HEK293 (cell line): ENCODE results near the gene CNIH1.

ENCODE experiments used
- CTCF ChIA-PET: fragments of 350-600 bp; formaldehyde crosslinking; extraction: SDS; loops from one replicate; lab custom pipeline; 2021; ENCODE audit warnings: antibody characterized with exemption; lab: Yijun Ruan, JAX
- POLR2A ChIA-PET: fragments of 300-600 bp; formaldehyde crosslinking; extraction: SDS; loops from one replicate; lab custom pipeline; 2020; ENCODE audit warnings: antibody characterized with exemption, inconsistent platforms; lab: Yijun Ruan, JAX
- H3K27ac ChIP-seq: fragments of 200-500 bp; sonication (Bioruptor generic); 2 replicates; pipeline ENCODE4 v1.5.1; 2014; ENCODE audit warnings: low read depth, low read length, control low read depth, inconsistent platforms; ENCODE audit errors: extremely low read depth
- H3K36me3 ChIP-seq, 2 experiments: fragments of 200-500 bp in 1 of 2; sonication (Bioruptor generic) in 1 of 2; 1 replicate in 1 of 2; 2 replicates in 1 of 2; pipeline ENCODE4 v1.5.1; 2014 to 2017; ENCODE audit warnings: inconsistent platforms in 2 of 2, low read length in 2 of 2; ENCODE audit not compliant: control insufficient read depth in 2 of 2, insufficient read depth in 1 of 2
- H3K4me1 ChIP-seq: fragments of 200-500 bp; sonication (Bioruptor generic); 2 replicates; pipeline ENCODE4 v1.5.1; 2014; ENCODE audit warnings: mild to moderate bottlenecking, low read length, inconsistent platforms; ENCODE audit not compliant: control insufficient read depth, insufficient read depth
- H3K4me3 ChIP-seq: 2 replicates; pipeline ENCODE4 v1.5.1; 2011; ENCODE audit warnings: low read depth, mild to moderate bottlenecking, control low read depth, low read length, moderate library complexity
- H3K9me3 ChIP-seq: fragments of 200-500 bp; sonication (Bioruptor generic); 2 replicates; pipeline ENCODE4 v1.5.1; 2014; ENCODE audit warnings: low read depth, low read length, inconsistent platforms; ENCODE audit not compliant: control insufficient read depth, insufficient read depth
- BCL6B ChIP-seq: fragments of 450-650 bp; formaldehyde crosslinking; IDR thresholded peaks from 2 replicates; pipeline ENCODE4 v1.5.1; 2017; ENCODE audit warnings: missing biosample characterization, missing genetic modification characterization
- GLIS1 ChIP-seq: fragments of 450-650 bp; formaldehyde crosslinking; IDR thresholded peaks from 2 replicates; pipeline ENCODE4 v1.5.1; 2016; ENCODE audit warnings: missing biosample characterization, missing genetic modification characterization
- KLF16 ChIP-seq: fragments of 450-650 bp; formaldehyde crosslinking; IDR thresholded peaks from 2 replicates; pipeline ENCODE4 v1.5.1; 2017; ENCODE audit warnings: missing biosample characterization, missing genetic modification characterization
- KLF17 ChIP-seq: fragments of 450-650 bp; formaldehyde crosslinking; IDR thresholded peaks from 2 replicates; pipeline ENCODE4 v1.5.1; 2016; ENCODE audit warnings: missing biosample characterization, missing genetic modification characterization
- MYNN ChIP-seq: fragments of 450-650 bp; formaldehyde crosslinking; IDR thresholded peaks from 2 replicates; pipeline ENCODE4 v1.5.1; 2016; ENCODE audit warnings: missing biosample characterization, missing genetic modification characterization, borderline replicate concordance
- SP7 ChIP-seq: fragments of 450-650 bp; formaldehyde crosslinking; IDR thresholded peaks from 2 replicates; pipeline ENCODE4 v1.5.1; 2016; ENCODE audit warnings: missing biosample characterization, missing genetic modification characterization
- ZEB2 ChIP-seq: fragments of 450-650 bp; formaldehyde crosslinking; IDR thresholded peaks from 2 replicates; pipeline ENCODE4 v1.5.1; 2016; ENCODE audit warnings: missing biosample characterization, missing genetic modification characterization
- ZFP37 ChIP-seq: fragments of 450-650 bp; formaldehyde crosslinking; IDR thresholded peaks from 2 replicates; pipeline ENCODE4 v1.5.1; 2016; ENCODE audit warnings: missing biosample characterization, missing genetic modification characterization
- ZNF112 ChIP-seq: fragments of 450-650 bp; formaldehyde crosslinking; IDR thresholded peaks from 2 replicates; pipeline ENCODE4 v1.5.0; 2017; ENCODE audit warnings: missing biosample characterization, missing genetic modification characterization
- ZNF140 ChIP-seq: fragments of 450-650 bp; formaldehyde crosslinking; IDR thresholded peaks from 2 replicates; pipeline ENCODE4 v1.5.1; 2016; ENCODE audit warnings: missing biosample characterization, missing genetic modification characterization
- ZNF19 ChIP-seq: fragments of 450-650 bp; formaldehyde crosslinking; IDR thresholded peaks from 2 replicates; pipeline ENCODE4; 2016; ENCODE audit warnings: missing biosample characterization, missing genetic modification characterization, low read depth
- ZNF214 ChIP-seq: fragments of 450-650 bp; formaldehyde crosslinking; IDR thresholded peaks from 2 replicates; pipeline ENCODE4 v1.5.1; 2017; ENCODE audit warnings: missing biosample characterization, mild to moderate bottlenecking, missing genetic modification characterization, borderline replicate concordance
- ZNF26 ChIP-seq: fragments of 450-650 bp; formaldehyde crosslinking; IDR thresholded peaks from 2 replicates; pipeline ENCODE4 v1.5.1; 2016; ENCODE audit warnings: missing biosample characterization, missing genetic modification characterization
- ZNF292 ChIP-seq: fragments of 450-650 bp; formaldehyde crosslinking; IDR thresholded peaks from 2 replicates; pipeline ENCODE4 v1.5.1; 2016; ENCODE audit warnings: low read depth, missing biosample characterization, missing genetic modification characterization, borderline replicate concordance
- ZNF350 ChIP-seq: fragments of 450-650 bp; formaldehyde crosslinking; IDR thresholded peaks from 2 replicates; pipeline ENCODE4 v1.5.0; 2017; ENCODE audit warnings: missing biosample characterization, mild to moderate bottlenecking, missing genetic modification characterization
- ZNF394 ChIP-seq: fragments of 450-650 bp; formaldehyde crosslinking; IDR thresholded peaks from 2 replicates; pipeline ENCODE4 v1.5.1; 2016; ENCODE audit warnings: missing biosample characterization, missing genetic modification characterization, mild to moderate bottlenecking, moderate library complexity, borderline replicate concordance
- ZNF404 ChIP-seq: fragments of 450-650 bp; formaldehyde crosslinking; IDR thresholded peaks from 2 replicates; pipeline ENCODE4 v1.5.1; 2017; ENCODE audit warnings: missing biosample characterization, missing genetic modification characterization
- ZNF416 ChIP-seq: fragments of 450-650 bp; formaldehyde crosslinking; IDR thresholded peaks from 2 replicates; pipeline ENCODE4 v1.5.1; 2016; ENCODE audit warnings: missing biosample characterization, missing genetic modification characterization
- ZNF433 ChIP-seq: fragments of 450-650 bp; formaldehyde crosslinking; IDR thresholded peaks from 2 replicates; pipeline ENCODE4 v1.5.1; 2016; ENCODE audit warnings: missing biosample characterization, missing genetic modification characterization, low read depth
- ZNF529 ChIP-seq: fragments of 450-650 bp; formaldehyde crosslinking; IDR thresholded peaks from 2 replicates; pipeline ENCODE4 v1.5.1; 2017; ENCODE audit warnings: missing genetic modification characterization, missing biosample characterization; ENCODE audit not compliant: insufficient replicate concordance
- ZNF624 ChIP-seq: fragments of 450-650 bp; formaldehyde crosslinking; IDR thresholded peaks from 2 replicates; pipeline ENCODE4 v1.5.1; 2017; ENCODE audit warnings: missing biosample characterization, missing genetic modification characterization
- ZNF664 ChIP-seq: fragments of 450-650 bp; formaldehyde crosslinking; IDR thresholded peaks from 2 replicates; pipeline ENCODE4 v1.5.1; 2016; ENCODE audit warnings: missing biosample characterization, missing genetic modification characterization
- ZNF76 ChIP-seq: fragments of 450-650 bp; formaldehyde crosslinking; IDR thresholded peaks from 2 replicates; pipeline ENCODE4; 2016; ENCODE audit warnings: low read depth, missing biosample characterization, missing genetic modification characterization, borderline replicate concordance
- TF ChIP-seq, protein P1 (sequence below): fragments of 450-650 bp; formaldehyde crosslinking; IDR thresholded peaks from 2 replicates; pipeline ENCODE4 v1.5.1; 2016; ENCODE audit warnings: missing biosample characterization, missing genetic modification characterization, borderline replicate concordance

The CNIH1 gene

DNA sequence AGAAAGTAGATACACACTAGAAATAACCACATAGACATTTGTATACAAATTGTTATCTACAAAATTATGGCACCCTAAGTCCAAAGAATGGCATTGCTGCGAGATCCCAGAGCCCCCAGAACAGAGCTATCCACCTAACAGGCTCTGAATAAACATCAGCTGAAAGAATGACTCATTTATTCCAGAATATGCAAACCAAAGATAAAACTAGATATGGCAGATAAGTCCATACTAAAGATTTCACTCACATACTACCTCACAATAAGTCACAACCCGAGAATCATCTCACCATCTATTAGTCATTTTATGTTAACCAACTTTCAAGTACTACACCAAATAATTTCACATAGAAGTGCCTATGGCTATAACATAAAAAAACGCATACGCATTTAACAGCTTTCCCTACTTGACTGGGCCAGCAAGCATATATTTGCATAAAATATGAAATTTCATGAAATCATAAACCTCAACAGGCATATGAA is 5.6 kb downstream of the CNIH1 start (continued):
- no peak for TF ChIP-seq BCL6B

- no peak for TF ChIP-seq ZNF433 (tag by site-specific recombination)
- no peak for TF ChIP-seq KLF16
- no peak for TF ChIP-seq ZNF350
- TF ChIP-seq ZNF19 = no peak
- TF ChIP-seq ZNF112 (tag by site-specific recombination) = no peak
- no peak for TF ChIP-seq KLF17 (tag by site-specific recombination)
- TF ChIP-seq ZNF664 = no peak
- TF ChIP-seq MYNN (tag by site-specific recombination) = no peak
- no peak for TF ChIP-seq ZNF76 (tag by site-specific recombination)
- TF ChIP-seq, protein P1, sequence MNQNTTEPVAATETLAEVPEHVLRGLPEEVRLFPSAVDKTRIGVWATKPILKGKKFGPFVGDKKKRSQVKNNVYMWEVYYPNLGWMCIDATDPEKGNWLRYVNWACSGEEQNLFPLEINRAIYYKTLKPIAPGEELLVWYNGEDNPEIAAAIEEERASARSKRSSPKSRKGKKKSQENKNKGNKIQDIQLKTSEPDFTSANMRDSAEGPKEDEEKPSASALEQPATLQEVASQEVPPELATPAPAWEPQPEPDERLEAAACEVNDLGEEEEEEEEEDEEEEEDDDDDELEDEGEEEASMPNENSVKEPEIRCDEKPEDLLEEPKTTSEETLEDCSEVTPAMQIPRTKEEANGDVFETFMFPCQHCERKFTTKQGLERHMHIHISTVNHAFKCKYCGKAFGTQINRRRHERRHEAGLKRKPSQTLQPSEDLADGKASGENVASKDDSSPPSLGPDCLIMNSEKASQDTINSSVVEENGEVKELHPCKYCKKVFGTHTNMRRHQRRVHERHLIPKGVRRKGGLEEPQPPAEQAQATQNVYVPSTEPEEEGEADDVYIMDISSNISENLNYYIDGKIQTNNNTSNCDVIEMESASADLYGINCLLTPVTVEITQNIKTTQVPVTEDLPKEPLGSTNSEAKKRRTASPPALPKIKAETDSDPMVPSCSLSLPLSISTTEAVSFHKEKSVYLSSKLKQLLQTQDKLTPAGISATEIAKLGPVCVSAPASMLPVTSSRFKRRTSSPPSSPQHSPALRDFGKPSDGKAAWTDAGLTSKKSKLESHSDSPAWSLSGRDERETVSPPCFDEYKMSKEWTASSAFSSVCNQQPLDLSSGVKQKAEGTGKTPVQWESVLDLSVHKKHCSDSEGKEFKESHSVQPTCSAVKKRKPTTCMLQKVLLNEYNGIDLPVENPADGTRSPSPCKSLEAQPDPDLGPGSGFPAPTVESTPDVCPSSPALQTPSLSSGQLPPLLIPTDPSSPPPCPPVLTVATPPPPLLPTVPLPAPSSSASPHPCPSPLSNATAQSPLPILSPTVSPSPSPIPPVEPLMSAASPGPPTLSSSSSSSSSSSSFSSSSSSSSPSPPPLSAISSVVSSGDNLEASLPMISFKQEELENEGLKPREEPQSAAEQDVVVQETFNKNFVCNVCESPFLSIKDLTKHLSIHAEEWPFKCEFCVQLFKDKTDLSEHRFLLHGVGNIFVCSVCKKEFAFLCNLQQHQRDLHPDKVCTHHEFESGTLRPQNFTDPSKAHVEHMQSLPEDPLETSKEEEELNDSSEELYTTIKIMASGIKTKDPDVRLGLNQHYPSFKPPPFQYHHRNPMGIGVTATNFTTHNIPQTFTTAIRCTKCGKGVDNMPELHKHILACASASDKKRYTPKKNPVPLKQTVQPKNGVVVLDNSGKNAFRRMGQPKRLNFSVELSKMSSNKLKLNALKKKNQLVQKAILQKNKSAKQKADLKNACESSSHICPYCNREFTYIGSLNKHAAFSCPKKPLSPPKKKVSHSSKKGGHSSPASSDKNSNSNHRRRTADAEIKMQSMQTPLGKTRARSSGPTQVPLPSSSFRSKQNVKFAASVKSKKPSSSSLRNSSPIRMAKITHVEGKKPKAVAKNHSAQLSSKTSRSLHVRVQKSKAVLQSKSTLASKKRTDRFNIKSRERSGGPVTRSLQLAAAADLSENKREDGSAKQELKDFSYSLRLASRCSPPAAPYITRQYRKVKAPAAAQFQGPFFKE (tag by site-specific recombination) = no peak
- TF ChIP-seq ZNF214 (tag by site-specific recombination) = no peak
- TF ChIP-seq ZNF416 (tag by site-specific recombination) = no peak
- TF ChIP-seq ZNF394 = no peak
- Histone ChIP-seq H3K4me1 (no peaks in the 10 kb centered on the region; the same call in 1 of the 2 replicates), H3K36me3 (peaks cover 39 to 78% of the 10 kb centered on the region in 2 experiments), H3K27ac (no peak overlapping the region), H3K4me3 (no peak overlapping the region), H3K9me3 (no peaks in the 10 kb centered on the region)
- ChIA-PET CTCF (no interaction called here), POLR2A (no interaction called here)
These were observed 12.6 kb downstream of the CNIH1 start for GRCh38 chr14:54428527-54428926.

DNA sequence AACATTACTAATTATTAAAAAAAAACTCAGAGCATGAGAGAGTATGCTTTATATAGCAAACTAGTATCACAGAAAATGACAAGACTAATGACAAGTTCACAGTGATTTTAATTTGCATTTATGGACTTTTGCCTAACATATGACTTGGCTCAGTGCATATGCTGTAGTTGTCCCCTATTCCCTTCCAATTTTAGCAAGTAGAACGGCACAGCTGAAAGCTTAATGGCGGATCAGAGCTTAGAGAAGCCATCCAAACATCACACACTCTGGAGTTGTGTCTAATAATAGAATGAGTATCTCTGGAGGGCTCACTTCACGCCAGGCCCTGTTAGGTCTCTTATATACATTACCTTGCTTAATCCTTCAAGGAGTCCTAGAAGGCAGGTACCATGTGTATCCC is 13.3 kb downstream of the CNIH1 start:
- Histone ChIP-seq H3K9me3 (no peaks in the 10 kb centered on the region), H3K4me3 (no peak overlapping the region), H3K27ac (no peak overlapping the region), H3K4me1 (no peaks in the 10 kb centered on the region; the same call in 1 of the 2 replicates), H3K36me3 (peaks cover 39 to 81% of the 10 kb centered on the region in 2 experiments)
- TF ChIP-seq ZNF529 (tag by site-specific recombination) = no peak
- TF ChIP-seq ZNF624 (tag by site-specific recombination) = no peak
- TF ChIP-seq ZFP37 (tag by site-specific recombination) = no peak
- no peak for TF ChIP-seq ZNF292 (tag by site-specific recombination)
- no peak for TF ChIP-seq SP7
- no peak for TF ChIP-seq ZNF140 (tag by site-specific recombination)
- no peak for TF ChIP-seq ZNF214 (tag by site-specific recombination)
- TF ChIP-seq ZNF404 (tag by site-specific recombination) = no peak
- no peak for TF ChIP-seq ZNF26
- TF ChIP-seq ZEB2 (tag by site-specific recombination) = no peak
- TF ChIP-seq GLIS1 (tag by site-specific recombination) = no peak
- ChIA-PET CTCF (interaction anchor here (0.7 kb wide), 1 partner anchor 720 kb away, joined by 3 read pairs; no protein-coding TSS in a partner anchor), POLR2A (no interaction called here)
